H1 (cell line): ENCODE data around the gene PCBP4. TPM values are rescaled to one million over a fixed set of nuclear protein-coding genes. Genes with fewer than 3 reads are reported as not detected.

Source experiments
- ASH2L ChIP-seq: fragments of 200-600, 300-600 bp; sonication (generic); IDR thresholded peaks from one replicate; pipeline ENCODE4 v1.7.1; 2017; ENCODE audit warnings: low read length
- CEBPB ChIP-seq: IDR thresholded peaks from 2 replicates; pipeline ENCODE4 v1.6.1; 2012; ENCODE audit warnings: low read depth, low read length
- CHD1 ChIP-seq: IDR thresholded peaks from 2 replicates; pipeline ENCODE4 v1.6.1; 2012; ENCODE audit warnings: low read depth, low read length, improper control_type of control experiment
- CTBP2 ChIP-seq: IDR thresholded peaks from 2 replicates; pipeline ENCODE4 v1.7.0; 2011; ENCODE audit warnings: borderline replicate concordance, mild to moderate bottlenecking, moderate library complexity, mixed read lengths, low read length; ENCODE audit not compliant: insufficient read depth, insufficient read length
- EGR1 ChIP-seq: IDR thresholded peaks from 2 replicates; pipeline ENCODE4 v1.6.1; 2011; ENCODE audit warnings: low read depth, low read length, borderline replicate concordance
- EP300 ChIP-seq, 2 experiments: IDR thresholded peaks; 1 replicate in 1 of 2; 2 replicates in 1 of 2; pipeline ENCODE4 v1.6.1; 2011 to 2012; ENCODE audit warnings: low read depth in 2 of 2, low read length in 2 of 2, mild to moderate bottlenecking in 2 of 2, borderline replicate concordance in 1 of 2, inconsistent platforms in 1 of 2, moderate library complexity in 1 of 2
- EZH2 ChIP-seq: fragments of 200-600 bp; sonication (generic); IDR thresholded peaks from 2 replicates; pipeline ENCODE4 v1.7.1; 2012; ENCODE audit warnings: low read depth, mild to moderate bottlenecking, moderate library complexity, low read length, inconsistent platforms; ENCODE audit not compliant: severe bottlenecking
- FOSL1 ChIP-seq: IDR thresholded peaks from 2 replicates; pipeline ENCODE4 v1.6.1; 2011; ENCODE audit warnings: mild to moderate bottlenecking, low read depth, low read length, moderate library complexity; ENCODE audit not compliant: insufficient read depth
- GTF2F1 ChIP-seq: IDR thresholded peaks from 2 replicates; pipeline ENCODE4 v1.6.1; 2012; ENCODE audit warnings: low read depth, low read length, improper control_type of control experiment, borderline replicate concordance
- HDAC2 ChIP-seq, 2 experiments: fragments of 300-600 bp in 1 of 2; sonication (generic) in 1 of 2; IDR thresholded peaks; 2 replicates each; pipeline ENCODE4 v1.6.1; 2011 to 2012; ENCODE audit warnings: low read depth in 2 of 2, low read length in 2 of 2, mild to moderate bottlenecking in 2 of 2, moderate library complexity in 2 of 2, borderline replicate concordance in 1 of 2, inconsistent platforms in 1 of 2
- HDAC6 ChIP-seq: IDR thresholded peaks from one replicate; pipeline ENCODE4 v1.7.1; 2012; ENCODE audit warnings: low read depth, mild to moderate bottlenecking, inconsistent platforms, low read length, moderate library complexity
- KDM1A ChIP-seq: fragments of 200-600, 300-600 bp; sonication (generic); IDR thresholded peaks from 2 replicates; pipeline ENCODE4 v1.7.1; 2016; ENCODE audit warnings: mild to moderate bottlenecking, low read length, borderline replicate concordance
- KDM5A ChIP-seq: fragments of 200-600 bp; IDR thresholded peaks from 2 replicates; pipeline ENCODE4 v1.7.1; 2012; ENCODE audit warnings: mild to moderate bottlenecking, low read length, inconsistent platforms, mixed read lengths
- NRF1 ChIP-seq: IDR thresholded peaks from 2 replicates; pipeline ENCODE4 v1.6.1; 2011; ENCODE audit warnings: mild to moderate bottlenecking, low read depth, low read length, improper control_type of control experiment
- PHF8 ChIP-seq: fragments of 200-600 bp; sonication (generic); conservative IDR thresholded peaks from 2 replicates; pipeline ENCODE4 v1.7.1; 2012; ENCODE audit warnings: low read depth, mild to moderate bottlenecking, inconsistent platforms, low read length, moderate library complexity
- RFX5 ChIP-seq: IDR thresholded peaks from 2 replicates; pipeline ENCODE4 v1.6.1; 2011; ENCODE audit warnings: low read depth, low read length, improper control_type of control experiment, borderline replicate concordance
- RNF2 ChIP-seq: fragments of 200-900, 300-1000 bp; sonication (generic); IDR thresholded peaks from 2 replicates; pipeline ENCODE4 v1.7.1; 2016; ENCODE audit warnings: borderline replicate concordance, low read depth, mild to moderate bottlenecking, antibody characterized with exemption, low read length; ENCODE audit not compliant: poor library complexity, severe bottlenecking; ENCODE audit errors: missing control alignments
- RXRA ChIP-seq: IDR thresholded peaks from 2 replicates; pipeline ENCODE4 v1.6.1; 2011; ENCODE audit warnings: low read depth, mild to moderate bottlenecking, low read length, moderate library complexity; ENCODE audit not compliant: insufficient read depth
- SIN3A ChIP-seq, 2 experiments: IDR thresholded peaks in 1 of 2; conservative IDR thresholded peaks in 1 of 2; 2 replicates each; pipeline ENCODE4 v1.6.1; 2011 to 2012; ENCODE audit warnings: low read length in 2 of 2, improper control_type of control experiment in 1 of 2, low read depth in 1 of 2, mild to moderate bottlenecking in 1 of 2
- TBP ChIP-seq: IDR thresholded peaks from 2 replicates; pipeline ENCODE4 v1.6.1; 2011; ENCODE audit warnings: low read depth, low read length, improper control_type of control experiment
- YY1 ChIP-seq: IDR thresholded peaks from 2 replicates; pipeline ENCODE4 v1.6.1; 2011; ENCODE audit warnings: low read depth, mild to moderate bottlenecking, low read length
- ZNF274 ChIP-seq: IDR thresholded peaks from 2 replicates; pipeline ENCODE4 v1.7.0; 2012; ENCODE audit warnings: low read length, borderline replicate concordance; ENCODE audit errors: extremely low read depth
- polyA plus RNA-seq, 7 experiments: library from polyadenylated mRNA; depleted of rRNA in 3 of 7; stranded (reverse) in 5 of 7; unstranded in 2 of 7; fragments of >200 nt in 5 of 7; fragments of 200-250 nt in 2 of 7; gene quantifications; 1 replicate in 5 of 7; 2 replicates in 1 of 7; 4 replicates in 1 of 7; pipeline versions ENCODE4 v1.2.1 to v1.2.3, GENCODE V29; 2011 to 2013; ENCODE audit warnings: missing spikeins in 2 of 7, mixed read lengths in 2 of 7
- total RNA-seq: library from RNA; stranded (reverse); fragmentation: NEBNext Ultra II Directional; extraction: Animal tissue kit (Norgen Biotek cat#: 25700); gene quantifications from 2 replicates; pipeline ENCODE4 v1.2.1, GENCODE V29; 2021

The PCBP4 gene
- total and polyA plus RNA-seq, 2 of the 8 experiments (the other 6 are each of a cell fraction or from before 2014, with no cell fraction given): 16.4 to 34.1 TPM

GRCh38 chr3:51995346-51996163 is 28.3 kb upstream of the PCBP4 start, which contains the start of gene RPL29 (continued):
- TF ChIP-seq KDM5A: peak; percentile 44; the same call in 1 of the 2 replicates
- no peak for TF ChIP-seq RXRA
- peak; percentile 99 for TF ChIP-seq TBP
- no peak for TF ChIP-seq ZNF274
- TF ChIP-seq CHD1: 0 out of 2 replicates have a peak, but pooled peaks have one; percentile 34
- TF ChIP-seq HDAC2 (IDR thresholded peaks at IDR 0.05; ENCODE audit: borderline replicate concordance in 1 of 2, low read depth in 2 of 2, low read length in 2 of 2): no peak
- peak; percentile 91 for TF ChIP-seq GTF2F1
- TF ChIP-seq RNF2: no peak
- TF ChIP-seq HDAC6: no peak
- peak; percentile 16 to 64; a peak in 1 of 4 replicates for TF ChIP-seq SIN3A (conservative IDR thresholded peaks at IDR 0.05 in 1 of 2, IDR thresholded peaks at IDR 0.05 in 1 of 2; ENCODE audit: low read depth in 1 of 2, low read length in 2 of 2)
- TF ChIP-seq EP300 (IDR thresholded peaks at IDR 0.05; ENCODE audit: borderline replicate concordance in 1 of 2, low read depth in 2 of 2, low read length in 2 of 2): peak in 1 of 2 experiments; percentile 24; a peak in 1 of 3 replicates
- no peak for TF ChIP-seq KDM1A
- no peak; the same call in 1 of the 2 replicates for TF ChIP-seq CEBPB
- no peak for TF ChIP-seq ASH2L
- TF ChIP-seq EZH2: no peak
- TF ChIP-seq YY1: peak; percentile 74; the same call in 1 of the 2 replicates
- TF ChIP-seq FOSL1: no peak
- TF ChIP-seq NRF1: no peak; the same call in 1 of the 2 replicates
- peak; percentile 95 for TF ChIP-seq PHF8
- TF ChIP-seq RFX5: peak; percentile 24; the same call in 1 of the 2 replicates
- TF ChIP-seq CTBP2: no peak
- TF ChIP-seq EGR1: no peak
